GM23338 (cell line): ENCODE measurements around the gene HMCN2.

Experiments used
- CREB1 ChIP-seq: fragments of 250-450 bp; sonication (Bioruptor Pico); IDR thresholded peaks from 2 replicates; pipeline ENCODE4 v1.5.0; 2020; ENCODE audit warnings: low read depth, mild to moderate bottlenecking, moderate library complexity
- EZH2 ChIP-seq: fragments of 200-600 bp; sonication (generic); IDR thresholded peaks from one replicate; pipeline ENCODE4 v1.8.0; 2017; ENCODE audit warnings: antibody characterized with exemption, mild to moderate bottlenecking, low read depth; ENCODE audit not compliant: unreplicated experiment
- POLR2AphosphoS5 ChIP-seq: IDR thresholded peaks from 2 replicates; pipeline ENCODE4 v1.6.1; 2016; ENCODE audit warnings: antibody characterized with exemption, low read depth
- TF ChIP-seq, protein P1 (sequence below), 2 experiments: fragments of 200-600 bp in 1 of 2; sonication (generic) in 1 of 2; conservative IDR thresholded peaks; 2 replicates each; pipeline versions ENCODE4 v1.5.1 to v1.6.1; 2016 to 2017; ENCODE audit warnings: antibody characterized with exemption in 2 of 2, low read depth in 2 of 2, mild to moderate bottlenecking in 2 of 2, moderate library complexity in 1 of 2
- TF ChIP-seq, protein P2 (sequence below): fragments of 250-450 bp; sonication (Bioruptor Pico); IDR thresholded peaks from 2 replicates; pipeline ENCODE4 v1.5.0; 2020; ENCODE audit warnings: mild to moderate bottlenecking, moderate library complexity
- TF ChIP-seq, protein P3 (sequence below): IDR thresholded peaks from one replicate; pipeline ENCODE4 v1.6.1; 2018; ENCODE audit warnings: antibody characterized with exemption; ENCODE audit not compliant: unreplicated experiment

DNA sequence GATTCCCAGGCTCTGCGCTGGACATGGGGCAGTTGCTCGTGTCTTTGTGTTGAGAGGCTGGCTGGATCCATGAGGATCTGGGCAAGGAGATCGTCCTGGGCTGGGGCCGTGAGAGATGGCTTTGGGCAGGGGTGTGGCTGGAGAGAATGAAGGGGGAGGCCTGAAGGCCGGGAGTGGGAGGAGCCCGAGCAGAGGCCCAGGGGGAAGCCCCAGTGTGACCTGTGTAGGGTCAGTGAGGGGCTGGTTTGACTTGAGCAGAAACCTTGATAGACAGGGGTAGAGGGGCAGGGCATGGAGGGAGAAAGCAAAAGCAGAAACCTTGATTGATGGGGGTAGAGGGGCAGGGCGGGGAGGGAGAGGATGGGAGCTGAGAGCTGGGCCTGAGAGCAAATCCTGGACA is 124.8 kb downstream of the HMCN2 start:
- TF ChIP-seq, protein P1, sequence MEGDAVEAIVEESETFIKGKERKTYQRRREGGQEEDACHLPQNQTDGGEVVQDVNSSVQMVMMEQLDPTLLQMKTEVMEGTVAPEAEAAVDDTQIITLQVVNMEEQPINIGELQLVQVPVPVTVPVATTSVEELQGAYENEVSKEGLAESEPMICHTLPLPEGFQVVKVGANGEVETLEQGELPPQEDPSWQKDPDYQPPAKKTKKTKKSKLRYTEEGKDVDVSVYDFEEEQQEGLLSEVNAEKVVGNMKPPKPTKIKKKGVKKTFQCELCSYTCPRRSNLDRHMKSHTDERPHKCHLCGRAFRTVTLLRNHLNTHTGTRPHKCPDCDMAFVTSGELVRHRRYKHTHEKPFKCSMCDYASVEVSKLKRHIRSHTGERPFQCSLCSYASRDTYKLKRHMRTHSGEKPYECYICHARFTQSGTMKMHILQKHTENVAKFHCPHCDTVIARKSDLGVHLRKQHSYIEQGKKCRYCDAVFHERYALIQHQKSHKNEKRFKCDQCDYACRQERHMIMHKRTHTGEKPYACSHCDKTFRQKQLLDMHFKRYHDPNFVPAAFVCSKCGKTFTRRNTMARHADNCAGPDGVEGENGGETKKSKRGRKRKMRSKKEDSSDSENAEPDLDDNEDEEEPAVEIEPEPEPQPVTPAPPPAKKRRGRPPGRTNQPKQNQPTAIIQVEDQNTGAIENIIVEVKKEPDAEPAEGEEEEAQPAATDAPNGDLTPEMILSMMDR (conservative IDR thresholded peaks at IDR 0.05; ENCODE audit: low read depth in 2 of 2): no peak
- TF ChIP-seq, protein P2, sequence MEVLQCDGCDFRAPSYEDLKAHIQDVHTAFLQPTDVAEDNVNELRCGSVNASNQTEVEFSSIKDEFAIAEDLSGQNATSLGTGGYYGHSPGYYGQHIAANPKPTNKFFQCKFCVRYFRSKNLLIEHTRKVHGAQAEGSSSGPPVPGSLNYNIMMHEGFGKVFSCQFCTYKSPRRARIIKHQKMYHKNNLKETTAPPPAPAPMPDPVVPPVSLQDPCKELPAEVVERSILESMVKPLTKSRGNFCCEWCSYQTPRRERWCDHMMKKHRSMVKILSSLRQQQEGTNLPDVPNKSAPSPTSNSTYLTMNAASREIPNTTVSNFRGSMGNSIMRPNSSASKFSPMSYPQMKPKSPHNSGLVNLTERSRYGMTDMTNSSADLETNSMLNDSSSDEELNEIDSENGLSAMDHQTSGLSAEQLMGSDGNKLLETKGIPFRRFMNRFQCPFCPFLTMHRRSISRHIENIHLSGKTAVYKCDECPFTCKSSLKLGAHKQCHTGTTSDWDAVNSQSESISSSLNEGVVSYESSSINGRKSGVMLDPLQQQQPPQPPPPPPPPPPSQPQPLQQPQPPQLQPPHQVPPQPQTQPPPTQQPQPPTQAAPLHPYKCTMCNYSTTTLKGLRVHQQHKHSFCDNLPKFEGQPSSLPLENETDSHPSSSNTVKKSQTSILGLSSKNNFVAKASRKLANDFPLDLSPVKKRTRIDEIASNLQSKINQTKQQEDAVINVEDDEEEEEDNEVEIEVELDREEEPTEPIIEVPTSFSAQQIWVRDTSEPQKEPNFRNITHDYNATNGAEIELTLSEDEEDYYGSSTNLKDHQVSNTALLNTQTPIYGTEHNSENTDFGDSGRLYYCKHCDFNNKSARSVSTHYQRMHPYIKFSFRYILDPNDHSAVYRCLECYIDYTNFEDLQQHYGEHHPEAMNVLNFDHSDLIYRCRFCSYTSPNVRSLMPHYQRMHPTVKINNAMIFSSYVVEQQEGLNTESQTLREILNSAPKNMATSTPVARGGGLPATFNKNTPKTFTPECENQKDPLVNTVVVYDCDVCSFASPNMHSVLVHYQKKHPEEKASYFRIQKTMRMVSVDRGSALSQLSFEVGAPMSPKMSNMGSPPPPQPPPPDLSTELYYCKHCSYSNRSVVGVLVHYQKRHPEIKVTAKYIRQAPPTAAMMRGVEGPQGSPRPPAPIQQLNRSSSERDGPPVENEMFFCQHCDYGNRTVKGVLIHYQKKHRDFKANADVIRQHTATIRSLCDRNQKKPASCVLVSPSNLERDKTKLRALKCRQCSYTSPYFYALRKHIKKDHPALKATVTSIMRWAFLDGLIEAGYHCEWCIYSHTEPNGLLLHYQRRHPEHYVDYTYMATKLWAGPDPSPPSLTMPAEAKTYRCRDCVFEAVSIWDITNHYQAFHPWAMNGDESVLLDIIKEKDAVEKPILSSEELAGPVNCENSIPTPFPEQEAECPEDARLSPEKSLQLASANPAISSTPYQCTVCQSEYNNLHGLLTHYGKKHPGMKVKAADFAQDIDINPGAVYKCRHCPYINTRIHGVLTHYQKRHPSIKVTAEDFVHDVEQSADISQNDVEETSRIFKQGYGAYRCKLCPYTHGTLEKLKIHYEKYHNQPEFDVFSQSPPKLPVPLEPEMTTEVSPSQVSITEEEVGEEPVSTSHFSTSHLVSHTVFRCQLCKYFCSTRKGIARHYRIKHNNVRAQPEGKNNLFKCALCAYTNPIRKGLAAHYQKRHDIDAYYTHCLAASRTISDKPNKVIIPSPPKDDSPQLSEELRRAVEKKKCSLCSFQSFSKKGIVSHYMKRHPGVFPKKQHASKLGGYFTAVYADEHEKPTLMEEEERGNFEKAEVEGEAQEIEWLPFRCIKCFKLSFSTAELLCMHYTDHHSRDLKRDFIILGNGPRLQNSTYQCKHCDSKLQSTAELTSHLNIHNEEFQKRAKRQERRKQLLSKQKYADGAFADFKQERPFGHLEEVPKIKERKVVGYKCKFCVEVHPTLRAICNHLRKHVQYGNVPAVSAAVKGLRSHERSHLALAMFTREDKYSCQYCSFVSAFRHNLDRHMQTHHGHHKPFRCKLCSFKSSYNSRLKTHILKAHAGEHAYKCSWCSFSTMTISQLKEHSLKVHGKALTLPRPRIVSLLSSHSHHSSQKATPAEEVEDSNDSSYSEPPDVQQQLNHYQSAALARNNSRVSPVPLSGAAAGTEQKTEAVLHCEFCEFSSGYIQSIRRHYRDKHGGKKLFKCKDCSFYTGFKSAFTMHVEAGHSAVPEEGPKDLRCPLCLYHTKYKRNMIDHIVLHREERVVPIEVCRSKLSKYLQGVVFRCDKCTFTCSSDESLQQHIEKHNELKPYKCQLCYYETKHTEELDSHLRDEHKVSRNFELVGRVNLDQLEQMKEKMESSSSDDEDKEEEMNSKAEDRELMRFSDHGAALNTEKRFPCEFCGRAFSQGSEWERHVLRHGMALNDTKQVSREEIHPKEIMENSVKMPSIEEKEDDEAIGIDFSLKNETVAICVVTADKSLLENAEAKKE (CRISPR knock-in tag): no peak
- no peak for TF ChIP-seq EZH2
- TF ChIP-seq POLR2AphosphoS5: no peak
- TF ChIP-seq, protein P3, sequence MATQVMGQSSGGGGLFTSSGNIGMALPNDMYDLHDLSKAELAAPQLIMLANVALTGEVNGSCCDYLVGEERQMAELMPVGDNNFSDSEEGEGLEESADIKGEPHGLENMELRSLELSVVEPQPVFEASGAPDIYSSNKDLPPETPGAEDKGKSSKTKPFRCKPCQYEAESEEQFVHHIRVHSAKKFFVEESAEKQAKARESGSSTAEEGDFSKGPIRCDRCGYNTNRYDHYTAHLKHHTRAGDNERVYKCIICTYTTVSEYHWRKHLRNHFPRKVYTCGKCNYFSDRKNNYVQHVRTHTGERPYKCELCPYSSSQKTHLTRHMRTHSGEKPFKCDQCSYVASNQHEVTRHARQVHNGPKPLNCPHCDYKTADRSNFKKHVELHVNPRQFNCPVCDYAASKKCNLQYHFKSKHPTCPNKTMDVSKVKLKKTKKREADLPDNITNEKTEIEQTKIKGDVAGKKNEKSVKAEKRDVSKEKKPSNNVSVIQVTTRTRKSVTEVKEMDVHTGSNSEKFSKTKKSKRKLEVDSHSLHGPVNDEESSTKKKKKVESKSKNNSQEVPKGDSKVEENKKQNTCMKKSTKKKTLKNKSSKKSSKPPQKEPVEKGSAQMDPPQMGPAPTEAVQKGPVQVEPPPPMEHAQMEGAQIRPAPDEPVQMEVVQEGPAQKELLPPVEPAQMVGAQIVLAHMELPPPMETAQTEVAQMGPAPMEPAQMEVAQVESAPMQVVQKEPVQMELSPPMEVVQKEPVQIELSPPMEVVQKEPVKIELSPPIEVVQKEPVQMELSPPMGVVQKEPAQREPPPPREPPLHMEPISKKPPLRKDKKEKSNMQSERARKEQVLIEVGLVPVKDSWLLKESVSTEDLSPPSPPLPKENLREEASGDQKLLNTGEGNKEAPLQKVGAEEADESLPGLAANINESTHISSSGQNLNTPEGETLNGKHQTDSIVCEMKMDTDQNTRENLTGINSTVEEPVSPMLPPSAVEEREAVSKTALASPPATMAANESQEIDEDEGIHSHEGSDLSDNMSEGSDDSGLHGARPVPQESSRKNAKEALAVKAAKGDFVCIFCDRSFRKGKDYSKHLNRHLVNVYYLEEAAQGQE: no peak
- TF ChIP-seq CREB1 (CRISPR knock-in tag): no peak
